Myocyte (in vitro differentiated cells): ENCODE data around the gene EPHX1. TPM values are rescaled to one million over a fixed set of nuclear protein-coding genes. Genes with fewer than 3 reads are reported as not detected.

ENCODE experiments used
- DNase-seq: peaks from one replicate; pipeline ENCODE4 v3.0.0-alpha.2; 2012; ENCODE audit warnings: low read depth
- total RNA-seq: library from RNA; depleted of rRNA; stranded (reverse); fragments of >200 nt; gene quantifications from 2 replicates; pipeline ENCODE4 v1.2.3, GENCODE V29; 2014

Gene EPHX1
- total RNA-seq, 1 donor from 2014 or later: 24.1 TPM

- DNase-seq: no peak
Observed at GRCh38 chr1:225840713-225841112, 30.8 kb downstream of the EPHX1 start.

- no peak for DNase-seq
Observed at GRCh38 chr1:225842074-225842473, 32.1 kb downstream of the EPHX1 start.

GRCh38 chr1:225842788-225843425 lies 33.0 kb downstream of the EPHX1 start:
- no peak for DNase-seq

- DNase-seq: no peak
Observed at GRCh38 chr1:225843426-225843795, 33.5 kb downstream of the EPHX1 start.

GRCh38 chr1:225844236-225845061 lies 34.5 kb downstream of the EPHX1 start:
- no peak for DNase-seq

- DNase-seq: no peak
Observed at GRCh38 chr1:225845097-225845496, 35.2 kb downstream of the EPHX1 start.

GRCh38 chr1:225845571-225846259 lies 35.8 kb downstream of the EPHX1 start:
- peak; percentile 76 for DNase-seq

GRCh38 chr1:225846331-225847310 lies 36.7 kb downstream of the EPHX1 start:
- DNase-seq: no peak

GRCh38 chr1:225847610-225848009 lies 37.7 kb downstream of the EPHX1 start:
- no peak for DNase-seq

- DNase-seq: no peak
Observed at GRCh38 chr1:225848030-225848955, 38.4 kb downstream of the EPHX1 start.

- no peak for DNase-seq
Observed at GRCh38 chr1:225849925-225850324, 40.0 kb downstream of the EPHX1 start.

- no peak for DNase-seq
Observed at GRCh38 chr1:225850370-225850769, 40.4 kb downstream of the EPHX1 start.

GRCh38 chr1:225851805-225852204 lies 41.9 kb downstream of the EPHX1 start:
- DNase-seq: no peak

GRCh38 chr1:225852413-225853124 lies 42.6 kb downstream of the EPHX1 start:
- no peak for DNase-seq

GRCh38 chr1:225853441-225853840 lies 43.5 kb downstream of the EPHX1 start:
- DNase-seq: no peak

GRCh38 chr1:225855503-225856300 lies 45.8 kb downstream of the EPHX1 start:
- no peak for DNase-seq

GRCh38 chr1:225857256-225857655 lies 47.3 kb downstream of the EPHX1 start:
- DNase-seq: no peak

GRCh38 chr1:225859151-225859550 lies 49.2 kb downstream of the EPHX1 start:
- no peak for DNase-seq
